Vagina (tissue), 2 donors: Measurements from ENCODE around the gene TDRD7.
A peak's percentile ranks its signal among the peaks of the same experiment; 100 is the strongest.

ENCODE experiments used
- CTCF ChIP-seq, 3 experiments: fragments of 450-650 bp in 2 of 3; fragments of 200-600 bp in 1 of 3; sonication (generic) in 1 of 3; IDR thresholded peaks; one replicate each; pipeline ENCODE4 v1.5.1; 2017 to 2019; ENCODE audit warnings: antibody characterized with exemption in 3 of 3, mild to moderate bottlenecking in 2 of 3, moderate library complexity in 2 of 3
- POLR2A ChIP-seq, 2 donors: fragments of 450-650 bp; IDR thresholded peaks; one replicate each; pipeline ENCODE4 v1.6.1; 2017; ENCODE audit warnings: antibody characterized with exemption in 2 of 2, mild to moderate bottlenecking in 2 of 2, moderate library complexity in 2 of 2
- POLR2AphosphoS5 ChIP-seq, 2 donors: sonication (generic); formaldehyde crosslinking; IDR thresholded peaks; one replicate each; pipeline ENCODE4 v1.9.0; 2017; ENCODE audit warnings: antibody characterized with exemption in 2 of 2, mild to moderate bottlenecking in 2 of 2, low read depth in 1 of 2; ENCODE audit not compliant: insufficient read depth in 1 of 2

- no peak for TF ChIP-seq CTCF (IDR thresholded peaks at IDR 0.05)
- TF ChIP-seq POLR2AphosphoS5 (IDR thresholded peaks at IDR 0.05; ENCODE audit: insufficient read depth in 1 of 2, low read depth in 1 of 2): peak in 1 of 2 donors; percentile 43
- no peak for TF ChIP-seq POLR2A (IDR thresholded peaks at IDR 0.05)
These were observed 91.3 kb downstream of the TDRD7 start for GRCh38 chr9:97502984-97503861.
